Esophagus squamous epithelium (tissue), 5 donors: ENCODE data around the gene ITGA11. TPM values are rescaled to one million over a fixed set of nuclear protein-coding genes. Genes with fewer than 3 reads are reported as not detected.

Experiments used
- DNase-seq: peaks from one replicate; lab custom pipeline; 2025; lab: John Stamatoyannopoulos, UW
- H3K27ac ChIP-seq, 4 donors: fragments of 200-600 bp; sonication (generic); one replicate each; pipeline ENCODE4 v1.5.1; 2016 to 2019; ENCODE audit warnings: mild to moderate bottlenecking in 1 of 4
- H3K27me3 ChIP-seq, 4 donors: fragments of 200-600 bp; sonication (generic); 1 replicate in 3 of 4; 2 replicates in 1 of 4; pipeline versions ENCODE4 v1.5.1 to v1.6.0; 2017 to 2021; ENCODE audit warnings: antibody characterized with exemption in 1 of 4
- H3K36me3 ChIP-seq, 3 donors: fragments of 200-600 bp; sonication (generic); one replicate each; pipeline ENCODE4 v1.5.1; 2016 to 2019
- H3K4me1 ChIP-seq, 3 donors: fragments of 200-600 bp; sonication (generic); one replicate each; pipeline ENCODE4 v1.5.1; 2017 to 2019
- H3K4me3 ChIP-seq, 4 donors: fragments of 200-600 bp; sonication (generic); 1 replicate in 3 of 4; 2 replicates in 1 of 4; pipeline ENCODE4 v1.5.1; 2016 to 2019; ENCODE audit warnings: mild to moderate bottlenecking in 2 of 4, moderate library complexity in 1 of 4
- H3K9me3 ChIP-seq, 3 donors: fragments of 200-600 bp; sonication (generic); one replicate each; pipeline ENCODE4 v1.5.1; 2016 to 2019
- CTCF ChIP-seq, 6 experiments: fragments of 450-650 bp in 4 of 6; fragments of 200-600 bp in 2 of 6; sonication (generic) in 2 of 6; IDR thresholded peaks; one replicate each; pipeline ENCODE4 v1.5.1; 2016 to 2019; ENCODE audit warnings: antibody characterized with exemption in 6 of 6, mild to moderate bottlenecking in 4 of 6, moderate library complexity in 4 of 6
- POLR2A ChIP-seq, 4 donors: fragments of 450-650 bp; IDR thresholded peaks; one replicate each; pipeline ENCODE4 v1.6.1; 2017; ENCODE audit warnings: antibody characterized with exemption in 4 of 4, mild to moderate bottlenecking in 4 of 4, moderate library complexity in 3 of 4
- WGBS, 2 donors: methylation state at CpG; one replicate each; pipeline ENCODE4 v1.1.5; 2018; 5-methylcytosine and 5-hydroxymethylcytosine counted together
- intact Hi-C: fragments of 100-400 bp; cut with DNase I; formaldehyde crosslinking; loops from one replicate; pipeline ENCODE4 v1.15.0; 2022
- total RNA-seq, 4 donors: library from RNA; depleted of rRNA; stranded (reverse); fragments of >200 nt; gene quantifications; one replicate each; pipeline ENCODE4 v1.1.0, GENCODE V29; 2016
- donor health status: DM: yes; HTN: yes; CAD: no.

The ITGA11 gene
- total RNA-seq, 4 donors from 2014 or later = 0.19 to 2.9 (median 0.81) TPM

- H3K27me3 ChIP-seq = no peaks in the 10 kb centered on the region
- intact Hi-C loops = no loop called here
- TF ChIP-seq CTCF (IDR thresholded peaks at IDR 0.05) = no peak
- no peak for TF ChIP-seq POLR2A (IDR thresholded peaks at IDR 0.05)
- no peaks in the 10 kb centered on the region for H3K9me3 ChIP-seq
- 78 to 86% methylated on average over 10 to 14 of the region's 14 CpGs for WGBS, 2 donors
- no peak overlapping the region for H3K4me3 ChIP-seq
- no peaks in the 10 kb centered on the region for H3K36me3 ChIP-seq
- peaks cover 0 to 20% (median 8%) of the 10 kb centered on the region in 3 donors for H3K4me1 ChIP-seq
- peak overlapping the region in 1 of 4 donors; percentile 49 for H3K27ac ChIP-seq
- no peak for DNase-seq
These were observed 10.1 kb downstream of the ITGA11 start for GRCh38 chr15:68421798-68422402.

- 69 to 75% methylated on average over 7 of the region's 7 CpGs for WGBS, 2 donors
- H3K36me3 ChIP-seq = no peaks in the 10 kb centered on the region
- TF ChIP-seq CTCF (IDR thresholded peaks at IDR 0.05) (no peak), POLR2A (IDR thresholded peaks at IDR 0.05) (no peak)
- intact Hi-C loops = no loop called here
- no peak for DNase-seq
- no peaks in the 10 kb centered on the region for H3K27me3 ChIP-seq
- no peak overlapping the region for H3K27ac ChIP-seq
- H3K9me3 ChIP-seq = no peaks in the 10 kb centered on the region
- peaks cover 0 to 20% (median 8%) of the 10 kb centered on the region in 3 donors for H3K4me1 ChIP-seq
- no peak overlapping the region for H3K4me3 ChIP-seq
These were observed 10.8 kb downstream of the ITGA11 start for GRCh38 chr15:68421115-68421551.

- TF ChIP-seq CTCF (IDR thresholded peaks at IDR 0.05) = no peak
- no peak for TF ChIP-seq POLR2A (IDR thresholded peaks at IDR 0.05)
- peak overlapping the region in 1 of 4 donors; percentile 1 for H3K27ac ChIP-seq
- H3K4me3 ChIP-seq = no peak overlapping the region
- 75 to 81% methylated on average over 4 of the region's 4 CpGs for WGBS, 2 donors
- H3K4me1 ChIP-seq = peaks cover 0 to 20% (median 8%) of the 10 kb centered on the region in 3 donors
- intact Hi-C loops = no loop called here
- DNase-seq = no peak
- no peaks in the 10 kb centered on the region for H3K36me3 ChIP-seq
- no peaks in the 10 kb centered on the region for H3K27me3 ChIP-seq
- H3K9me3 ChIP-seq = no peaks in the 10 kb centered on the region
These were observed 11.7 kb downstream of the ITGA11 start for GRCh38 chr15:68420186-68420684.

GRCh38 chr15:68419301-68420175, 12.4 kb downstream of the ITGA11 start:
- Histone ChIP-seq H3K27ac (no peak overlapping the region), H3K4me3 (no peak overlapping the region), H3K9me3 (no peaks in the 10 kb centered on the region), H3K27me3 (no peaks in the 10 kb centered on the region), H3K4me1 (peaks cover 0 to 20% (median 8%) of the 10 kb centered on the region in 3 donors), H3K36me3 (no peaks in the 10 kb centered on the region)
- TF ChIP-seq POLR2A (IDR thresholded peaks at IDR 0.05) = no peak
- TF ChIP-seq CTCF (IDR thresholded peaks at IDR 0.05) = no peak
- no peak for DNase-seq
- WGBS, 2 donors = 76 to 86% methylated on average over 4 to 5 of the region's 5 CpGs
- intact Hi-C loops = no loop called here
